GM21447 (cell line): ENCODE measurements around the gene ZNF431.
A peak's percentile ranks its signal among the peaks of the same experiment; 100 is the strongest.
"Not testable (repeated sequence)": the region's sequence is repeated elsewhere in the genome, so short reads cannot be mapped to it uniquely, and the experiment has no call there.

Experiments
- ATAC-seq: cut with Tn5 transposase; IDR thresholded peaks from one replicate; pipeline ENCODE4 v1.9.1; 2021; ENCODE audit not compliant: unreplicated experiment

Gene ZNF431

GRCh38 chr19:21141787-21142464, at the start of gene ZNF431:
Gene ZNF431 (plus strand): TSS chr19:21142040. CDS start chr19:21142184, 144 bp downstream.
- ATAC-seq, result peak; percentile 99

- no peak for ATAC-seq
Observed at GRCh38 chr19:21092109-21092508, 49.7 kb upstream of the ZNF431 start.

GRCh38 chr19:21094347-21095025, 47.4 kb upstream of the ZNF431 start:
- no peak for ATAC-seq

- ATAC-seq, result no peak
Observed at GRCh38 chr19:21098291-21098690, 43.5 kb upstream of the ZNF431 start.

GRCh38 chr19:21101521-21102242, 40.2 kb upstream of the ZNF431 start:
- no peak for ATAC-seq

GRCh38 chr19:21109116-21109515, 32.7 kb upstream of the ZNF431 start:
- ATAC-seq, result no peak

DNA sequence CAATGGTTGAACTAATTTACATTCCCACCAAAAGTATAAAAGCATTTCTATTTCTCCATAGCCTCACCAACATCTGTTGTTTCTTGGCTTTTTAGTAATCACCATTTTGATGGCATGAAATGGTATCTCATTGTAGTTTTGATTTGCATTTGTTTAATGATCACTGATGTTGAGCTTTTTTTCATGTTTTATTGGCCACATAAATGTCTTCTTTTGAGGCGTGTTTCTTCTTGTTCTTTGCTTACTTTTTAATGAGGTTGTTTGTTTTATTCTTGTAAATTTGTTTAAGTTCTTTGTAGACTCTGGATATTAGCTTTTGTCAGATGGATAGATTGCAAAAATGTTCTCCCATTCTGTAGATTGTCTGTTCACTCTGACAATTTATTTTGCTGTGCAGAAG, 31.7 kb upstream of the ZNF431 start:
- no peak for ATAC-seq

DNA sequence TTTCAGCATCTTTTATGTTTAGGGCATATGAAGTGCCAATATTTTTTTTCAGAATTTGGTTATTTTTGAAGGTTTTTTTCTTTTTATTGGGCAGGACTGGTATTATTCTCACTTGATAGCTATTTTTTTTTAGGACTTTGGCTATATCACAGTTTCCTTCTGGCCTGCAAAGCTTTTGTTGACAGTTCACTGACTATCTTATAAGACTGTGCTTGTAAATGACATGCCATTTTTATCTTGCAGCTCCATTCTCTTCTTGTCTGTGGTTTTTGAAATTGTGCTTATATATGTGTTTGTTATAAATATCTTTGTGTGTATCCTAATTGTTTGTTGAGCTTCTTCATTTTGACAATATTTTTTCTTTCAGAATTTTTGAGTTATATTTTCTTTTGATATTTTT, 26.4 kb upstream of the ZNF431 start:
- no peak for ATAC-seq

DNA sequence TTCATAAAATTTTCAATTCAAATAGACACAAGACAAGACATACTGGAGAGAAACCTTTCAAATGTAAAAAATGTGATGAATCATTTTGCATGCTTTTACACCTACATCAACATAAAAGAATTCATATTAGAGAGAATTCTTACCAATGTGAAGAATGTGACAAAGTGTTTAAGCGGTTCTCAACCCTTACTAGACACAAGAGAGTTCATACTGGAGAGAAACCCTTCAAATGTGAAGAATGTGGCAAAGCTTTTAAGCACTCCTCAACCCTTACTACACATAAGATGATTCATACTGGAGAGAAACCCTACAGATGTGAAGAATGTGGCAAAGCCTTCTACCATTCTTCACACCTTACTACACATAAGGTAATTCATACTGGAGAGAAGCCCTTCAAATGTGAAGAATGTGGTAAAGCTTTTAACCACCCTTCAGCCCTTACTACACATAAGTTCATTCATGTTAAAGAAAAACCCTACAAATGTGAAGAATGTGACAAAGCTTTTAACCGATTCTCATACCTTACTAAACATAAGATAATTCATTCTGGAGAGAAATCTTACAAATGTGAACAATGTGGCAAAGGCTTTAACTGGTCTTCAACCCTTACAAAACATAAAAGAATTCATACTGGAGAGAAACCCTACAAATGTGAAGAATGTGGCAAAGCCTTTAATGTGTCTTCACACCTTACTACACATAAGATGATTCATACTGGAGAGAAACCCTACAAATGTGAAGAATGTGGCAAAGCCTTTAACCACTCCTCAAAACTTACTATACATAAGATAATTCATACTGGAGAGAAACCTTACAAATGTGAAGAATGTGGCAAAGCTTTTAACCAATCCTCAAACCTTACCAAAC, 24.6 kb upstream of the ZNF431 start:
- ATAC-seq, result no peak

DNA sequence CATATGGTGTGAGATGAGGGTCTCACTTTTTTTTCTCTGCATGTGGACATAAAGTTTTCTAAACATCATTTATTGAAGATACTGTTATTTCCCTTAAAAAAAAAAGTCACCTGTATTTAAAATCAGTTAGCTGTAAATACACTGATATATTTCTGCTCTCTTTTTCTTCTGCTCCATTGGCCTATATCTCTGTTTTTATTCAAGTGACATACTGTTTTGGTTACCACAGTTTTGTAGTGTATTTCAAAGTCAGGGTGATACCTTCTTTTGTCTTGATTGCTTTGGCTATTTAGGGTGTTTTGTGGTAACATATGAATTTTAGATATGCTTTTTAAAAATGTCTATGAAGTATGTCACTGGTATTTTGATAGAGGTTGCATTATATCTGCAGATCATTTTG, 15.8 kb upstream of the ZNF431 start:
- no peak for ATAC-seq

GRCh38 chr19:21127001-21127400, 14.8 kb upstream of the ZNF431 start:
- ATAC-seq, result no peak

GRCh38 chr19:21127898-21128297, 13.9 kb upstream of the ZNF431 start:
- no peak for ATAC-seq

DNA sequence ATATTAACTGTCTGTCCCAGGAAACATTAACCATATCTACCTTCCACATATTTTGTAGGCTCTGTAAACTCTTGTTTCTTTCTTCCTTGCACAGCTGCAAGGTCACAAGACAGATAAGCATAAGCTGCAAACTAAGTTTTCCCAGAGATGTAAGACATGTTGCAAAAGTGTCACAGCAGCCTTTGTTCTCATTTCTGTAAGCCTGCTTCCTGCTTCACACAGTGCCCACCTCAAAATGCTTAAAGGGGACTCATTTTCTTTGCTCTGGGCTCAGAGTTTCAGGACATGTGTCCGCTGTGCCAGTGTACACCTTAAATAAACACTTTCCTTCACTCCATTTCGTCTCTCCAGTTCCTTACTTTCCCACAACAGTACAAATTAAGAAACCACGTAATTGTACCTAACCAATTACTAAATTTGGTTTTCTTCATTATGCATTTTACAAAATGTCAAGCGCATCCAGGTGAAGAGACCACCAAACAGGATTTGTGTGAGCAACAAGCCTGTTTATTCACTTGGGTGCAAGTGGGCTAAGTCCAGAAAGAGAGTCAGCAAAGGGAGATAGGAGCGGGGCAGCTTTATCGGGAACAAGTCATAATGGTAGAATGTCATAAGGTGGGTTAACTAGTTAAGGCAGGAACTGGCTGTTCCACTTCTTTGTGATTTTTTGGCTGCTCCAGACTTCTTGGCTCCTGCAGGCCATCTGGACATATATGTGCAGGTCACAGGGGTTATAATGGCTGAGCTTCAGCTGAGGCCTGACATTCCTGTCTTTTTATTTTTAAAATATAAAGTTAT, 12.7 kb upstream of the ZNF431 start:
- ATAC-seq, result no peak

DNA sequence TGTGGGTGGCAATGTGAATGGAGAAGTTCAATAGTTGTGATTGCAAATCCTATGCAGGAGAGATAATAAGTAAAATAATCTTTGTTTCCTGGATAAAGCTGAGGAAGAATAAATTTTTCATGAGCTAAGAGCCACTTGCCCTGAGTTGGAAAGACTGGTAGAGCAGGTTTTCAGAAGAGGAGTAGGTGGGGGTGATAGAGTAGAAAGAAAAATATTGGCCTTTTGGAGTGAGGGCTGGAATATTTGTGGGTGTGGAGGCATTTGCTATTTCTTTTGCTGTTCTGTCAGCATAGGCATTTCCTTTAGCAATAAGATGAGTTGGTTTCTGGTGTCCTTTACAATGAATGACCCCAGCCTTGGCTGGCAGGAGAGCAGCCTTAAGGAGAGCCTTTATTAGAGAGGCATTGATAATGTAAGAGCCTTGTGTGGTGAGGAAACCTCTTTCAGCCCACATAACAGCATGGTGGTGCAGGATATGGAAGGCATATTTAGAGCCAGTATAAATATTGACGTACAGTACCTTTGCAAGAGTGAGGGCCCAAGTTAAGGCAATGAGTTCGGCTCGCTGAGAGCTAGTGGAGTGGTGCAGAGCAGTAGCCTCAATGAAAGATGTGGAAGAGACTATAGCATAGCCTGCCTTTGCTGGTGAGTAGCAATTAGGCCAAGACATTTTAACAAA, 11.6 kb upstream of the ZNF431 start:
- no peak for ATAC-seq

- no peak for ATAC-seq
Observed at GRCh38 chr19:21133633-21134032, 8.2 kb upstream of the ZNF431 start.

DNA sequence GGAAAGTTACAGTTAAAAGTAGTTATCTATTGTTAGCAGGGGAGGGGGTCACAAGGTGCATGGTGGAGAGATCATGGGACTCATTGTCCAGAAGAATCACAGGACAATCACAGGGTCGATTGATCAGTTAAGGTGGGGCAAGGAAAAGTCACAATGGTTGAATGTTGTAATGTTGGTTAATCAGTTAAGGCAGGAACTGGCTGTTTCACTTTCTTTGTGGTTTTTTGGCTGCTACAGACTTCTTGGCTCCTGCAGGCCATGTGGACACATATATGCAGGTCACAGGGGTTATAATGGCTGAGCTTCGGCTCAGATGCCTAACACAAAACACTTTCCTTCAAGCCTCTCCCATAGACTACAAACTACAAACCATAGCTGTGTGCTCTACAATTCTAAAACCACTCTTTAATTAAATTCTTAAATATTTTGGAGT, 6.9 kb upstream of the ZNF431 start:
- ATAC-seq, result no peak

GRCh38 chr19:21135433-21135832, 6.4 kb upstream of the ZNF431 start:
- ATAC-seq, result no peak

DNA sequence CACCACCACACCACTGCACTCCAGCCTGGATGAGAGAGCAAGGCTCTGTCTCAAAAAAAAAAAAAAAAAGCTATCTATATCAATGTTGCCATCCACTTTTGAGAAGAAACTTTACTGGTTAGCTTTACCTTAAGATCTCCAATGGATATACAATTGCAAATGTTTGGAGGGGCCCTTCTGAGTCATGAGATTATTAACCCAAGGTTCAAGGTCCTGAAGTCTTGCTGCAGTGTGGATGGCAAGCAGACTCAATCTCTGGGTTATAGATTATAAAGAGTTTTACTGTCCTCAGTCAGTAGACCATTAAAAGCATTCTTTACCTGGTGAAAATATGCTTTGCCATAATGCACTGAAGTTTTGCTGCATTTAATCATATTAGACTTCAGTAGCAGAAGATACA, 3.7 kb upstream of the ZNF431 start:
- no peak for ATAC-seq

DNA sequence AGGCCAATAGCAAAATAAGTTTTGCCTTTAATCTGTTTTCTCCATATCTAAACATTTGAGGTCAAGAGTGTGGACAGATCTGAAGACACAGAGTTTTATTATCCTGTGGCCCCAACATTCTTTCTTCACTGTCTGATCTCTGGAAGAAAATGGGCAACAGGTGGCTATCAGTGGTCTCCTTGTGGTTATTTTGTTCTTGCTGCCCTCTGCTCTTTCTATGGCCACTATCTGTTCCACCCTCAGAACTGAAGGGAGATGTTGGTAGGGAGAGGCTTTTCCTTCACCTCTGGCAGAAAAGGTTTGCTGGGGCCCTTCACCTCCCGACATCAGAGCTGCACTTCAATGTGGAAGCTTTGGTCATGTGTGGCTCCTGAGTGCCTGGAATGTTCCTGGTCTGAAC, 834 bp upstream of the ZNF431 start:
- ATAC-seq, result not testable (repeated sequence)

DNA sequence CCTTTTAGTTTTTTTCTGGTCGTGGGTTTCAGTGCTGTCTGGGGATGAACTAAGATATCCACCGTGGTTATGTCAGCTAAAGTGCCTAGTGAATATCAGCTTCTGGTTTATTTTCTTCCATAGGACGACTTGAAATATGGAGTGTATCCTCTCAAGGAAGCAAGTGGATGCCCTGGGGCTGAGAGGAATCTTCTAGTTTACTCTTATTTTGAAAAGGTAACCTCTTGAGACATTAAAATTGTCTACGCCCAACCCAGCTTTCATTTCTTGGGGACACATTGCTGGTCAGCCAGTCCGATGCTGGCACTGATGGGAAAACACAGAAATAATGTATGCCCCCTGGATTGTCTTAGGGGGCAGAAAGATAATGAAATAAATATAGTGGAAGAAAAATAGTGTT, 1.6 kb downstream of the ZNF431 start:
- no peak for ATAC-seq
